SK-N-SH (cell line): ENCODE results near the gene ADRA2B.

Experiments used
- CHD2 ChIP-seq: fragments of 150-350 bp; IDR thresholded peaks from 2 replicates; pipeline ENCODE4 v1.6.1; 2018; ENCODE audit warnings: low read length; ENCODE audit not compliant: partially characterized antibody
- CTCF ChIP-seq: fragments of 200-600 bp; sonication (generic); IDR thresholded peaks from 2 replicates; pipeline ENCODE4 v1.6.1; 2017; ENCODE audit warnings: antibody characterized with exemption, mild to moderate bottlenecking, moderate library complexity
- EP300 ChIP-seq, 2 experiments: IDR thresholded peaks; 2 replicates each; pipeline versions ENCODE4 v1.4.0 to v1.6.1; 2012; ENCODE audit warnings: borderline replicate concordance in 1 of 2, low read depth in 1 of 2, low read length in 1 of 2
- EZH2phosphoT487 ChIP-seq: fragments of 200-600 bp; sonication (generic); IDR thresholded peaks from 2 replicates; pipeline ENCODE4 v1.6.1; 2017; ENCODE audit warnings: low read depth, mixed run types, mild to moderate bottlenecking, antibody characterized with exemption, moderate library complexity, borderline replicate concordance
- FOXM1 ChIP-seq: IDR thresholded peaks from 2 replicates; pipeline ENCODE4 v1.4.0; 2012; ENCODE audit warnings: low read depth, mild to moderate bottlenecking
- IRF3 ChIP-seq: fragments of 150-350 bp; IDR thresholded peaks from 2 replicates; pipeline ENCODE4 v1.6.1; 2016; ENCODE audit warnings: mild to moderate bottlenecking, low read depth, low read length
- POLR2AphosphoS5 ChIP-seq: IDR thresholded peaks from 2 replicates; pipeline ENCODE4 v1.6.1; 2012; ENCODE audit warnings: low read depth, low read length
- RAD21 ChIP-seq: IDR thresholded peaks from 2 replicates; pipeline ENCODE4 v1.6.1; 2012; ENCODE audit warnings: mild to moderate bottlenecking, low read length
- REST ChIP-seq: IDR thresholded peaks from 2 replicates; pipeline ENCODE4 v1.6.1; 2012; ENCODE audit warnings: mild to moderate bottlenecking, low read depth, low read length, moderate library complexity
- SIN3A ChIP-seq: IDR thresholded peaks from 2 replicates; pipeline ENCODE4 v1.6.1; 2012; ENCODE audit warnings: low read depth, mild to moderate bottlenecking, low read length, moderate library complexity, borderline replicate concordance
- ZBTB33 ChIP-seq: IDR thresholded peaks from 2 replicates; pipeline ENCODE4 v1.4.0; 2012; ENCODE audit warnings: low read depth, borderline replicate concordance

- TF ChIP-seq CTCF (no peak), SIN3A (no peak), REST (no peak), ZBTB33 (no peak), RAD21 (no peak), FOXM1 (no peak), EZH2phosphoT487 (no peak), IRF3 (no peak), POLR2AphosphoS5 (no peak), EP300 (IDR thresholded peaks at IDR 0.05; ENCODE audit: borderline replicate concordance in 1 of 2, low read depth in 1 of 2, low read length in 1 of 2) (no peak), CHD2 (no peak)
Observed at GRCh38 chr2:96156011-96156820, 39.8 kb upstream of the ADRA2B start.
